D341Med (cell line): ENCODE data around the gene ASPG.
"Not testable (repeated sequence)": the region's sequence is repeated elsewhere in the genome, so short reads cannot be mapped to it uniquely, and the experiment has no call there.

Experiments
- DNase-seq: peaks from one replicate; pipeline ENCODE4 v3.0.0; 2012; ENCODE audit warnings: low spot score

Gene ASPG

GRCh38 chr14:104146651-104147345 is 61.3 kb downstream of the ASPG start:
- DNase-seq = no peak

GRCh38 chr14:104147346-104148125 is 62.0 kb downstream of the ASPG start:
- no peak for DNase-seq

- no peak for DNase-seq
Measured at GRCh38 chr14:104148433-104149277, 63.2 kb downstream of the ASPG start.

GRCh38 chr14:104149278-104149595 is 63.7 kb downstream of the ASPG start:
- no peak for DNase-seq

GRCh38 chr14:104149617-104150135 is 64.2 kb downstream of the ASPG start:
- no peak for DNase-seq

GRCh38 chr14:104150136-104151025 is 64.9 kb downstream of the ASPG start:
- DNase-seq = no peak

- no peak for DNase-seq
Measured at GRCh38 chr14:104151026-104151381, 65.5 kb downstream of the ASPG start.

GRCh38 chr14:104151566-104152245 is 66.2 kb downstream of the ASPG start:
- DNase-seq = no peak

- DNase-seq = no peak
Measured at GRCh38 chr14:104152246-104152575, 66.7 kb downstream of the ASPG start.

GRCh38 chr14:104152686-104153393 is 67.3 kb downstream of the ASPG start:
- no peak for DNase-seq

- DNase-seq = not testable (repeated sequence)
Measured at GRCh38 chr14:104153394-104153755, 67.9 kb downstream of the ASPG start.

GRCh38 chr14:104154246-104154645 is 68.7 kb downstream of the ASPG start:
- no peak for DNase-seq

- DNase-seq = no peak
Measured at GRCh38 chr14:104155513-104155912, 70.0 kb downstream of the ASPG start.

- DNase-seq = no peak
Measured at GRCh38 chr14:104156142-104156541, 70.6 kb downstream of the ASPG start.

- DNase-seq = peak; percentile 61
Measured at GRCh38 chr14:104157016-104157928, 71.8 kb downstream of the ASPG start.

- no peak for DNase-seq
Measured at GRCh38 chr14:104158827-104159798, 73.6 kb downstream of the ASPG start.

- no peak for DNase-seq
Measured at GRCh38 chr14:104159990-104160389, 74.5 kb downstream of the ASPG start.
